SK-N-SH treated with all-trans-retinoic acid at 6 μM for 48 hours (cell line): ENCODE results near the gene STUM.

Experiments used
- ATAC-seq: fragments of 200-7000 bp; cut with Tn5 transposase; 3 replicates; pipeline ENCODE4 v1.9.1; 2020; ENCODE audit warnings: mild to moderate bottlenecking, moderate library complexity
- BACH2 ChIP-seq: fragments of 250-450 bp; sonication (Bioruptor Pico); IDR thresholded peaks from 2 replicates; pipeline ENCODE4 v1.9.0; 2021; ENCODE audit warnings: mild to moderate bottlenecking, borderline replicate concordance
- CSRNP3 ChIP-seq: fragments of 250-450 bp; sonication (Bioruptor Pico); IDR thresholded peaks from 2 replicates; pipeline ENCODE4 v1.5.1; 2021; ENCODE audit warnings: mild to moderate bottlenecking, moderate library complexity
- ESRRG ChIP-seq: fragments of 250-450 bp; sonication (Bioruptor Pico); IDR thresholded peaks from 2 replicates; pipeline ENCODE4 v1.6.1; 2021; ENCODE audit warnings: mild to moderate bottlenecking
- GLIS3 ChIP-seq: fragments of 250-450 bp; sonication (Bioruptor Pico); IDR thresholded peaks from 2 replicates; pipeline ENCODE4 v1.5.0; 2020; ENCODE audit warnings: mild to moderate bottlenecking, moderate library complexity
- ISL1 ChIP-seq: fragments of 250-450 bp; sonication (Bioruptor Pico); IDR thresholded peaks from 2 replicates; pipeline ENCODE4 v2.1.2; 2022; ENCODE audit warnings: mild to moderate bottlenecking, moderate library complexity
- OSR1 ChIP-seq: fragments of 250-450 bp; sonication (Bioruptor Pico); IDR thresholded peaks from 2 replicates; pipeline ENCODE4 v1.8.0; 2022; ENCODE audit warnings: moderate library complexity, mild to moderate bottlenecking, inconsistent platforms
- POU6F1 ChIP-seq: fragments of 250-450 bp; sonication (Bioruptor Pico); IDR thresholded peaks from 2 replicates; pipeline ENCODE4 v1.8.0; 2021; ENCODE audit warnings: low read depth, mild to moderate bottlenecking, moderate library complexity, borderline replicate concordance
- PPARA ChIP-seq: fragments of 250-450 bp; sonication (Bioruptor Pico); IDR thresholded peaks from 2 replicates; pipeline ENCODE4 v1.5.0; 2020; ENCODE audit warnings: mild to moderate bottlenecking, borderline replicate concordance
- RARB ChIP-seq: fragments of 250-450 bp; sonication (Bioruptor Pico); IDR thresholded peaks from 2 replicates; pipeline ENCODE4 v1.8.0; 2021; ENCODE audit warnings: mild to moderate bottlenecking, moderate library complexity
- TCF4 ChIP-seq: fragments of 250-450 bp; sonication (Bioruptor Pico); IDR thresholded peaks from 2 replicates; pipeline ENCODE4 v1.8.0; 2021; ENCODE audit warnings: mild to moderate bottlenecking, moderate library complexity, borderline replicate concordance
- TOX ChIP-seq: fragments of 250-450 bp; sonication (Bioruptor Pico); IDR thresholded peaks from 2 replicates; pipeline ENCODE4 v1.8.0; 2021; ENCODE audit warnings: mild to moderate bottlenecking, moderate library complexity, borderline replicate concordance
- TSHZ2 ChIP-seq: fragments of 250-450 bp; sonication (Bioruptor Pico); IDR thresholded peaks from 2 replicates; pipeline ENCODE4 v1.5.0; 2020; ENCODE audit warnings: mild to moderate bottlenecking, moderate library complexity
- ZC3H10 ChIP-seq: fragments of 250-450 bp; sonication (Bioruptor Pico); IDR thresholded peaks from 2 replicates; pipeline ENCODE4 v1.5.1; 2021; ENCODE audit warnings: mild to moderate bottlenecking, moderate library complexity
- ZFP30 ChIP-seq: fragments of 450-650 bp; formaldehyde crosslinking; IDR thresholded peaks from 2 replicates; pipeline ENCODE4 v1.5.0; 2022; ENCODE audit warnings: mild to moderate bottlenecking, moderate library complexity
- ZNF565 ChIP-seq: fragments of 450-650 bp; formaldehyde crosslinking; conservative IDR thresholded peaks from 2 replicates; pipeline ENCODE4 v1.5.0; 2020; ENCODE audit warnings: low read depth, mild to moderate bottlenecking, moderate library complexity
- ZNF70 ChIP-seq: fragments of 450-650 bp; formaldehyde crosslinking; IDR thresholded peaks from 2 replicates; pipeline ENCODE4 v1.5.0; 2020; ENCODE audit warnings: mild to moderate bottlenecking, moderate library complexity
- ZNF8 ChIP-seq: fragments of 450-650 bp; formaldehyde crosslinking; IDR thresholded peaks from 2 replicates; pipeline ENCODE4 v1.5.0; 2020; ENCODE audit warnings: mild to moderate bottlenecking, moderate library complexity
- TF ChIP-seq, protein P1 (sequence below): fragments of 250-450 bp; sonication (Bioruptor Pico); IDR thresholded peaks from 2 replicates; pipeline ENCODE4 v1.8.0; 2020; ENCODE audit warnings: mild to moderate bottlenecking, moderate library complexity, borderline replicate concordance
- TF ChIP-seq, protein P2 (sequence below): fragments of 250-450 bp; sonication (Bioruptor Pico); IDR thresholded peaks from 2 replicates; pipeline ENCODE4 v1.5.1; 2020; ENCODE audit warnings: low read depth, mild to moderate bottlenecking, moderate library complexity

Gene STUM

DNA sequence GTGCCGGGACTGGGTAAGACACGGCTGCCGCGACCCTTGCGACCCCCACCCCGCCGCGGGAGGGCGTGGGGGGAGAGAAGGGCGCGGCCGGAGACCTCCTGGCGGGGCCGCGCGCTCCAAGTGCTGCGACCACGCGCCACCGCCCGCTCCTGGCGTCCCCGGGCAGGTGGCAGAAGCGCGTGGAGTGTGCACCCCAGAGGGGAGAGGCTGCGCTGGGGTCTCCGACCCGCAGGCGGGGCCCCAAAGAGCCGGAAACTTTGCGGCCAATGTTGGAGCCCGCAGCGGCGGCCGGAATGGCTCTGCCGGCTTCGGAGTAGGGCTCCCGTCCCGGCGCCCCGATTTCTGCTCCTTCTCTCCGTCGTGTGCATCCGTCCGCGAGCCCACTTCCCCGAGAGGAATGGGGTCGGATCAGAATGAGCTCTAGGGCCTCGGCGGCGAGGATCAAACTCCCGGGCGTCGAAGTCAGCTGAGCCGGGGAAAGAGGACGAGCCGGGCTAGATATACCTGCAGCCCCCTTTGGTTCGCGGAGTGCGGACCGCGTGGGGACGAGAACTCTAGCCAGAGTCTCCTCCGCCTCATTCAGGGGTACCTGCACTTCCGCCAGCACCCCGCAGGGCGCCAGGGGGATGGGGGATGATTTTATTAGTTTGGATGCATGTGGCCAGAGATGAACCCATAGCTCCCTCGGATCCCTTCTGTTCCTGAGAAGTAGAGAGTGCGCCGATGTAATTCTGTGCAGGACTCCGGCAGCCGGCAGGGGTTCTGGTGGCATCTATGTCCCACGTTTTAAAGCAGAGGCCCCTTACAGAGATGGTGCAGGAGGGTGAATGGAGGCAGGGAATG, 751 bp downstream of the STUM start:
- TF ChIP-seq OSR1 (CRISPR knock-in tag) (no peak), ZNF70 (no peak), CSRNP3 (CRISPR knock-in tag) (no peak), POU6F1 (CRISPR knock-in tag) (no peak), ZC3H10 (no peak), TCF4 (CRISPR knock-in tag) (no peak), GLIS3 (CRISPR knock-in tag) (no peak), PPARA (CRISPR knock-in tag) (no peak)
- peak; percentile 7 for ATAC-seq

GRCh38 chr1:226549937-226550671, 1.5 kb downstream of the STUM start:
- ATAC-seq, result peak; percentile 31
- TF ChIP-seq CSRNP3 (CRISPR knock-in tag) (no peak), OSR1 (CRISPR knock-in tag) (no peak), PPARA (CRISPR knock-in tag) (no peak), ZFP30 (CRISPR knock-in tag) (no peak), BACH2 (CRISPR knock-in tag) (no peak), GLIS3 (CRISPR knock-in tag) (no peak)
- TF ChIP-seq, protein P1, sequence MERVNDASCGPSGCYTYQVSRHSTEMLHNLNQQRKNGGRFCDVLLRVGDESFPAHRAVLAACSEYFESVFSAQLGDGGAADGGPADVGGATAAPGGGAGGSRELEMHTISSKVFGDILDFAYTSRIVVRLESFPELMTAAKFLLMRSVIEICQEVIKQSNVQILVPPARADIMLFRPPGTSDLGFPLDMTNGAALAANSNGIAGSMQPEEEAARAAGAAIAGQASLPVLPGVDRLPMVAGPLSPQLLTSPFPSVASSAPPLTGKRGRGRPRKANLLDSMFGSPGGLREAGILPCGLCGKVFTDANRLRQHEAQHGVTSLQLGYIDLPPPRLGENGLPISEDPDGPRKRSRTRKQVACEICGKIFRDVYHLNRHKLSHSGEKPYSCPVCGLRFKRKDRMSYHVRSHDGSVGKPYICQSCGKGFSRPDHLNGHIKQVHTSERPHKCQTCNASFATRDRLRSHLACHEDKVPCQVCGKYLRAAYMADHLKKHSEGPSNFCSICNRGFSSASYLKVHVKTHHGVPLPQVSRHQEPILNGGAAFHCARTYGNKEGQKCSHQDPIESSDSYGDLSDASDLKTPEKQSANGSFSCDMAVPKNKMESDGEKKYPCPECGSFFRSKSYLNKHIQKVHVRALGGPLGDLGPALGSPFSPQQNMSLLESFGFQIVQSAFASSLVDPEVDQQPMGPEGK, result no peak

DNA sequence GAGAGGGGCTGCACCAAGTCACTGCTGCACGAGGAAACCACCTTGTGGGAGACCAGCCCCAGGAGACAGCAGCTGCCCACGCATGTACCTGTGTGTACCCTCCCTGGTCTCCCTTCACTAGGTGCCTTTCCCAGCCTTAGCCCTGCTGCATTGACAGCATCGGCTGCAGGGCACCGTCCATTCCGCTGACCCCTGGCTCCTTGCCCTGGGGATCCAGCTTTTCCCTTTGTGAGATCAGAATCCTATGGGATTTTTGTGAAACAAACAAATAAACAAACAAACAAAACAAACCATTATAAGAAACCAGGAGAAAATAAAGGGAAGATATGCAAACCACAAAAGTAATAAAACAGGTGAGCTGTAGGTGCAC, 2.1 kb downstream of the STUM start:
- no peak for TF ChIP-seq ISL1
- no peak for ATAC-seq

DNA sequence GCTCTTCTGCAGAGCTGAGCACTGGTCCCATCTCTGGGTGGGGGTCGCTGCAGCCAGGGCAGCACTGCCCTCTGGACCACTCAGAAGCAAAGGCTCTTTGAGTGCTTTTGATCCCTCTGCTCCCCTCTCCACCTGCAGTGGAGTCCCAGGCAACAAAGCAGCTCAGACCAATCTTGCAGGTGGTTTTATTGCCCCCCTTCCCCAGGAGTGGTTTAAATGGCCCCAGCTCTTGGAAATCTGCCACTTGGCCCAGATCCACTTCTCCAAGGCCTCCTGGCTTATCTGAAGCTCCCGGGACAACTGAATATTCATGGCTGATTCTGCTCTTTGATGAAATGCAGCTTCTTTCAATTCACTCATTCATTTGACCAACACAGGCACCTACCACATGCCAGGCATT, 2.7 kb downstream of the STUM start:
- ATAC-seq, result no peak
- TF ChIP-seq TOX (CRISPR knock-in tag) (no peak), ZNF565 (CRISPR knock-in tag) (no peak), RARB (CRISPR knock-in tag) (no peak), OSR1 (CRISPR knock-in tag) (no peak), ZFP30 (CRISPR knock-in tag) (no peak), ZNF8 (no peak), CSRNP3 (CRISPR knock-in tag) (no peak), ESRRG (CRISPR knock-in tag) (no peak), TSHZ2 (CRISPR knock-in tag) (no peak), TCF4 (CRISPR knock-in tag) (no peak), ISL1 (no peak), POU6F1 (CRISPR knock-in tag) (no peak)
- TF ChIP-seq, protein P2, sequence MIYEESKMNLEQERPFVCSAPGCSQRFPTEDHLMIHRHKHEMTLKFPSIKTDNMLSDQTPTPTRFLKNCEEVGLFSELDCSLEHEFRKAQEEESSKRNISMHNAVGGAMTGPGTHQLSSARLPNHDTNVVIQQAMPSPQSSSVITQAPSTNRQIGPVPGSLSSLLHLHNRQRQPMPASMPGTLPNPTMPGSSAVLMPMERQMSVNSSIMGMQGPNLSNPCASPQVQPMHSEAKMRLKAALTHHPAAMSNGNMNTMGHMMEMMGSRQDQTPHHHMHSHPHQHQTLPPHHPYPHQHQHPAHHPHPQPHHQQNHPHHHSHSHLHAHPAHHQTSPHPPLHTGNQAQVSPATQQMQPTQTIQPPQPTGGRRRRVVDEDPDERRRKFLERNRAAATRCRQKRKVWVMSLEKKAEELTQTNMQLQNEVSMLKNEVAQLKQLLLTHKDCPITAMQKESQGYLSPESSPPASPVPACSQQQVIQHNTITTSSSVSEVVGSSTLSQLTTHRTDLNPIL (CRISPR knock-in tag), result no peak
